Heart left ventricle (tissue), 13 donors: Measurements from ENCODE around the gene TGIF1.

Source experiments
- CTCF ChIP-seq, 12 donors: fragments of 200-600 bp; sonication (generic) in 4 of 12; IDR thresholded peaks; one replicate each; pipeline versions ENCODE4 v1.5.0 to v1.8.0; 2018 to 2022; ENCODE audit warnings: antibody characterized with exemption in 12 of 12, mild to moderate bottlenecking in 5 of 12
- POLR2A ChIP-seq, 2 donors: fragments of 450-650 bp; IDR thresholded peaks; one replicate each; pipeline ENCODE4 v1.6.1; 2017; ENCODE audit warnings: antibody characterized with exemption in 2 of 2, mild to moderate bottlenecking in 2 of 2, moderate library complexity in 2 of 2
- donor health status: ischemic (EF 13 %, LVEDD 7.1; RV severe dilation, severe dysfunction).
- donor health status: DM: no; HTN: yes; CAD: no.
- donor health status: DM: no; HTN: no; CAD: no.
- donor health status: ischemic (EF 25% LVEDD 6.9; RV normal size, moderate dysfunction).
- donor health status: ischemic (EF 25% LVEDD 5.7; RV mildly dilated, moderate dysfunction).
- donor health status: ischemic (EF 35%, LVEDD 5.7; RV mildly dilated, moderate dysfunction).
- donor health status: nonischemic (EF 11% LVEDD 7.7; RV severe dilation, severe dysfunction).
- donor health status: DM: yes; HTN: yes; CAD: no.
- donor health status: PGD.
- donor health status: ischemic (EF 29% LVEDD 5.4; RV normal size, mild dysfunction).
- donor health status: nonischemic (EF 23%, LVEDD 6.1; RV moderate dilation, normal function).

- TF ChIP-seq CTCF (IDR thresholded peaks at IDR 0.05) (peak in 1 of 12 donors; percentile 23), POLR2A (IDR thresholded peaks at IDR 0.05) (no peak)
Measured at GRCh38 chr18:3455090-3455635, 5.2 kb downstream of the TGIF1 start.
